ENCODE results near the gene MAL.

The MAL gene

GRCh38 chr2:95069465-95069864, 44.0 kb downstream of the MAL start:
- FAIRE-seq = no peak
- no peak for TF ChIP-seq CTCF (IDR thresholded peaks at IDR 0.05; ENCODE audit: insufficient read depth, missing control alignments)
- no peak for DNase-seq (ENCODE audit: insufficient read length, low spot score)

- no peak for DNase-seq (ENCODE audit: insufficient read length, low spot score)
- FAIRE-seq = no peak
- TF ChIP-seq CTCF (IDR thresholded peaks at IDR 0.05; ENCODE audit: insufficient read depth, missing control alignments) = no peak
Measured at GRCh38 chr2:95071856-95072255, 46.3 kb downstream of the MAL start.

GRCh38 chr2:95072424-95072823, 46.9 kb downstream of the MAL start:
- FAIRE-seq = no peak
- no peak for DNase-seq (ENCODE audit: insufficient read length, low spot score)
- TF ChIP-seq CTCF (IDR thresholded peaks at IDR 0.05; ENCODE audit: insufficient read depth, missing control alignments) = no peak

- DNase-seq (ENCODE audit: insufficient read length, low spot score) (no peak), FAIRE-seq (no peak)
- no peak for TF ChIP-seq CTCF (IDR thresholded peaks at IDR 0.05; ENCODE audit: insufficient read depth, missing control alignments)
Measured at GRCh38 chr2:95073856-95074662, 48.6 kb downstream of the MAL start.

- FAIRE-seq (no peak), DNase-seq (ENCODE audit: insufficient read length, low spot score) (no peak)
- no peak for TF ChIP-seq CTCF (IDR thresholded peaks at IDR 0.05; ENCODE audit: insufficient read depth, missing control alignments)
Measured at GRCh38 chr2:95074663-95075439, 49.3 kb downstream of the MAL start.

- DNase-seq (ENCODE audit: insufficient read length, low spot score) (no peak), FAIRE-seq (no peak)
- TF ChIP-seq CTCF (IDR thresholded peaks at IDR 0.05; ENCODE audit: insufficient read depth, missing control alignments) = no peak
Measured at GRCh38 chr2:95075440-95076132, 50.1 kb downstream of the MAL start.

Data from D721Med (cell line).